GM13977 (cell line): ENCODE measurements around the gene SPATA32.

Source experiments
- DNase-seq: peaks from one replicate; pipeline ENCODE4 v3.0.0; 2012; ENCODE audit warnings: low spot score
- in situ Hi-C: fragments of 300-500 bp; cut with MboI; formaldehyde crosslinking; loops from one replicate; pipeline ENCODE4 v1.12.0; 2022; ENCODE audit warnings: low sequenced_read_pairs, low pct_unique_long_range_greater_than_20kb, mixed read lengths, inconsistent platforms; ENCODE audit not compliant: unreplicated experiment
- TF ChIP-seq, protein P1 (sequence below): IDR thresholded peaks from 2 replicates; pipeline ENCODE4 v1.5.1; 2012; ENCODE audit warnings: mild to moderate bottlenecking, control low read depth; ENCODE audit not compliant: insufficient read depth; ENCODE audit errors: extremely low read depth, missing control alignments

SPATA32 gene

GRCh38 chr17:45264988-45265387 is 3.1 kb upstream of the SPATA32 start:
- in situ Hi-C loops = no loop called here
- no peak for DNase-seq
- TF ChIP-seq, protein P1, sequence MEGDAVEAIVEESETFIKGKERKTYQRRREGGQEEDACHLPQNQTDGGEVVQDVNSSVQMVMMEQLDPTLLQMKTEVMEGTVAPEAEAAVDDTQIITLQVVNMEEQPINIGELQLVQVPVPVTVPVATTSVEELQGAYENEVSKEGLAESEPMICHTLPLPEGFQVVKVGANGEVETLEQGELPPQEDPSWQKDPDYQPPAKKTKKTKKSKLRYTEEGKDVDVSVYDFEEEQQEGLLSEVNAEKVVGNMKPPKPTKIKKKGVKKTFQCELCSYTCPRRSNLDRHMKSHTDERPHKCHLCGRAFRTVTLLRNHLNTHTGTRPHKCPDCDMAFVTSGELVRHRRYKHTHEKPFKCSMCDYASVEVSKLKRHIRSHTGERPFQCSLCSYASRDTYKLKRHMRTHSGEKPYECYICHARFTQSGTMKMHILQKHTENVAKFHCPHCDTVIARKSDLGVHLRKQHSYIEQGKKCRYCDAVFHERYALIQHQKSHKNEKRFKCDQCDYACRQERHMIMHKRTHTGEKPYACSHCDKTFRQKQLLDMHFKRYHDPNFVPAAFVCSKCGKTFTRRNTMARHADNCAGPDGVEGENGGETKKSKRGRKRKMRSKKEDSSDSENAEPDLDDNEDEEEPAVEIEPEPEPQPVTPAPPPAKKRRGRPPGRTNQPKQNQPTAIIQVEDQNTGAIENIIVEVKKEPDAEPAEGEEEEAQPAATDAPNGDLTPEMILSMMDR = no peak

- TF ChIP-seq, protein P1 = no peak
- in situ Hi-C loops = no loop called here
- DNase-seq = no peak
These were observed 2.5 kb upstream of the SPATA32 start for GRCh38 chr17:45264430-45264829.

- no peak for DNase-seq
- in situ Hi-C loops = no loop called here
- TF ChIP-seq, protein P1 = no peak
These were observed 1.6 kb upstream of the SPATA32 start for GRCh38 chr17:45263477-45263860.

- TF ChIP-seq, protein P1 = no peak
- in situ Hi-C loops = no loop called here
- no peak for DNase-seq
These were observed 902 bp upstream of the SPATA32 start for GRCh38 chr17:45262516-45263476.

DNA sequence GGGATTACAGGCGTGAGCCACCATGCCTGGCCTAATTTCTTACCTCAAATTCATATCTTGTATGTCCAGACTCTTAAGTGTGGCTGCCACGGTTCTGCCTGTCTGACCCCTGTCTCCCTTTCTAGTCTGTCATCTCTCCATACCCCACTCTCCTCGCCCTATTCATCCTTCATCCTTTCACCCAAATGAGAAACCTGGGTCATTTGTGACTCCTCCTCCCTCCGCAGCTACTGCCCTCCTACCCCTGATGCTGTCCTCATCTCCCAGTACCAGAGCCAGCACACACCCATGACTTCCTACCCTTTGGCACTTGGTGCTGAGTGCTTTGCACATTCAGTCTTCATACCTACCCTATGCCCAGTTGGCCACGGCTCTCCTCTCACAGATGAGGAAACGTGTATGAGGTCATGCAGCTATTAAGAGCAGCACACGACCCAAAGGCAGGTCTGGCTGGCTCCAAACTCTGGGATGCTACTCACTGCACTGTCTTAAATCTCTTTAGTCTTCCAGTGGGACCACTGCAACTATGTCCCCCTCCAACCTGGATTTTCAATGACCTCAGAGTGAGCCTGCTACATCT is 1.6 kb downstream of the SPATA32 start:
- in situ Hi-C loops = no loop called here
- DNase-seq = no peak
- TF ChIP-seq, protein P1 = no peak

- TF ChIP-seq, protein P1 = no peak
- DNase-seq = no peak
- in situ Hi-C loops = no loop called here
These were observed 2.9 kb downstream of the SPATA32 start for GRCh38 chr17:45258981-45259380.
